ENCODE data around the gene ZBTB5. TPM values are rescaled to one million over a fixed set of nuclear protein-coding genes. Genes with fewer than 3 reads are reported as not detected.

The ZBTB5 gene
- total and polyA plus RNA-seq, 2 donors (not counting 3 experiments of a cell fraction or from before 2014, with no cell fraction given), result 10.0 to 13.7 TPM

DNA sequence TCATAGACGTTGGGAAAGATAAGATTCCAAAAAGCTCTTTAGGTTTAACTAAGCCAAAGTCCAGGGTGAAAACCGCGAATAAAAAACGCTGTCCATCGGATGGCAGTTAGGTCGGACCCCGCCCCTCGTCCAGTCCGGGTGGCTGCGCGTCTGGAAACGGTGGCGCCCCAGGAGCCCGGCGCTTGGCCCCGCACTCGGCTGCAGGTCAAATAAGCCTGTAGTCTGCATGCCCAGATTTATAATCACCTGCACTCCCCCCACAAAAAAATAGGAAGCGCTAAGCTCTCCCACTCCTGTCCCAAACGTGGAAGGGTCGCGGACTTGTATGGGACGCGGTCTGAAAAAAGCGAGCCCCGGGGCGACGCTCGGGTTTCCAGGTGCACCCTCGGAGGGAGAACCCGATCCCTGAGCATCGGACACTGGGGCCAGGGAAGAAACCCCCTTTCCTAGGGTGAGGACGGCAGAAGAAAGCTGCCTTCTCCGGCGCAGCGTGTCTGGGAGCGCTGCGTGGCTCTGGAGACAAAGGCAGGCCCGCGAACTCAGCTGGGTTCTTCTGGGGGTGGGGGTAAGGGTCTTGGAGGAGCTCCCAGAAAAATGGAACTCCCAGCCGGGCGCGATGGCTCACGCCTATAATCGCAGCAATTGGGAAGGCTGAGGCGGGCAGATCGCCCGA, 923 bp upstream of the ZBTB5 start:
- ChIA-PET POLR2A (interaction anchor here (0.7 to 2.2 kb wide), 2 partner anchors 19 to 20 kb away, joined by 4 to 9 read pairs; partner anchors contain the start of gene POLR1E), CTCF (interaction anchor here (0.6 to 1.1 kb wide), 5 partner anchors 16 to 470 kb away, joined by 3 to 4 read pairs (median 3); no protein-coding TSS in a partner anchor)
- Histone ChIP-seq H2AFZ (ENCODE audit: low read depth, low read length) (peak overlapping the region; percentile 58), H3K9me1 (replicated peaks; ENCODE audit: control insufficient read depth, extremely low read depth, insufficient read depth, low read length) (no peaks in the 10 kb centered on the region), H3K79me2 (ENCODE audit: control insufficient read depth, insufficient read depth, low read length) (peaks cover 33% of the 10 kb centered on the region), H4K20me1 (replicated peaks; ENCODE audit: control insufficient read depth, extremely low read depth, insufficient read depth, low read length) (no peaks in the 10 kb centered on the region), H3K36me3 (ENCODE audit: control insufficient read depth in 2 of 2, extremely low read depth in 1 of 2, insufficient read depth in 2 of 2, low read length in 2 of 2) (no peaks in the 10 kb centered on the region), H3K4me3 (replicated peaks in 1 of 3; ENCODE audit: insufficient read depth in 1 of 3, low read depth in 1 of 3, low read length in 3 of 3) (peak overlapping the region; percentile 25 to 67 (median 53)), H3K4me1 (ENCODE audit: control insufficient read depth, extremely low read depth, insufficient read depth, low read length) (peaks cover 17% of the 10 kb centered on the region), H3K9me3 (replicated peaks; ENCODE audit: control insufficient read depth, insufficient read depth, low read length) (no peaks in the 10 kb centered on the region), H3K27me3 (ENCODE audit: control insufficient read depth in 2 of 2, insufficient read depth in 2 of 2, low read length in 2 of 2) (no peaks in the 10 kb centered on the region), H3K9ac (replicated peaks; ENCODE audit: extremely low read depth, insufficient read depth, low read length) (peak overlapping the region; percentile 81), H3K4me2 (ENCODE audit: insufficient read depth, low read length) (peak overlapping the region; percentile 71), H3K27ac (ENCODE audit: insufficient read depth, low read depth, low read length) (peak overlapping the region; percentile 69)
- TF ChIP-seq, protein P1, sequence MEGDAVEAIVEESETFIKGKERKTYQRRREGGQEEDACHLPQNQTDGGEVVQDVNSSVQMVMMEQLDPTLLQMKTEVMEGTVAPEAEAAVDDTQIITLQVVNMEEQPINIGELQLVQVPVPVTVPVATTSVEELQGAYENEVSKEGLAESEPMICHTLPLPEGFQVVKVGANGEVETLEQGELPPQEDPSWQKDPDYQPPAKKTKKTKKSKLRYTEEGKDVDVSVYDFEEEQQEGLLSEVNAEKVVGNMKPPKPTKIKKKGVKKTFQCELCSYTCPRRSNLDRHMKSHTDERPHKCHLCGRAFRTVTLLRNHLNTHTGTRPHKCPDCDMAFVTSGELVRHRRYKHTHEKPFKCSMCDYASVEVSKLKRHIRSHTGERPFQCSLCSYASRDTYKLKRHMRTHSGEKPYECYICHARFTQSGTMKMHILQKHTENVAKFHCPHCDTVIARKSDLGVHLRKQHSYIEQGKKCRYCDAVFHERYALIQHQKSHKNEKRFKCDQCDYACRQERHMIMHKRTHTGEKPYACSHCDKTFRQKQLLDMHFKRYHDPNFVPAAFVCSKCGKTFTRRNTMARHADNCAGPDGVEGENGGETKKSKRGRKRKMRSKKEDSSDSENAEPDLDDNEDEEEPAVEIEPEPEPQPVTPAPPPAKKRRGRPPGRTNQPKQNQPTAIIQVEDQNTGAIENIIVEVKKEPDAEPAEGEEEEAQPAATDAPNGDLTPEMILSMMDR (IDR thresholded peaks at IDR 0.05; ENCODE audit: extremely low read depth in 1 of 2, insufficient read depth in 1 of 2, low read depth in 1 of 2, low read length in 2 of 2), result no peak
- TF ChIP-seq GATA2 (IDR thresholded peaks at IDR 0.05; ENCODE audit: insufficient read depth, insufficient read length, low read depth, low read length) (no peak), POLR2A (IDR thresholded peaks at IDR 0.05; ENCODE audit: low read depth, low read length) (no peak), POLR2AphosphoS5 (IDR thresholded peaks at IDR 0.05; ENCODE audit: insufficient read depth, low read depth, low read length) (no peak), JUN (IDR thresholded peaks at IDR 0.05; ENCODE audit: borderline replicate concordance, insufficient read depth, insufficient read length, low read depth) (no peak)
- dilution Hi-C loops (cut with MboI; ENCODE audit: extremely low pct_ligation_motif_present, low sequenced_read_pairs), result no loop called here
- TSS peak; percentile 91 for BruUV-seq (replicated peaks)
- FAIRE-seq, result peak; percentile 56
- DNase-seq (ENCODE audit: low read depth, low spot score), result peak; percentile 67
- intact Hi-C loops (cut with micrococcal nuclease), result no loop called here

Data from endothelial cell of umbilical vein (primary cell).